ENCODE measurements around the gene PTPN13. TPM values are rescaled to one million over a fixed set of nuclear protein-coding genes. Genes with fewer than 3 reads are reported as not detected.

The PTPN13 gene
- total and polyA plus RNA-seq, 2 donors from 2014 or later, result 10.2 to 62.3 TPM

- Histone ChIP-seq H3K4me3 (ENCODE audit: low read length in 3 of 3) (no peak overlapping the region), H3K4me1 (ENCODE audit: control insufficient read depth in 2 of 3, insufficient read depth in 2 of 3, low read depth in 1 of 3, low read length in 3 of 3) (no peaks in the 10 kb centered on the region), H3K36me3 (ENCODE audit: control insufficient read depth in 2 of 3, insufficient read depth in 3 of 3, low read length in 3 of 3) (no peaks in the 10 kb centered on the region), H3K27ac (ENCODE audit: low read depth in 2 of 2, low read length in 2 of 2) (no peak overlapping the region), H3K9me3 (ENCODE audit: control insufficient read depth in 2 of 3, insufficient read depth in 1 of 3, low read length in 3 of 3) (no peaks in the 10 kb centered on the region), H3K9ac (ENCODE audit: low read length in 3 of 3) (no peak overlapping the region), H3K27me3 (ENCODE audit: control insufficient read depth, insufficient read depth, low read length) (no peaks in the 10 kb centered on the region)
- FAIRE-seq (no peak), DNase-seq (no peak)
- no peak for TF ChIP-seq CTCF (IDR thresholded peaks at IDR 0.05; ENCODE audit: borderline replicate concordance, extremely low read depth, insufficient read depth)
- intact Hi-C loops (cut with DNase I), result no loop called here
These were observed 259.1 kb downstream of the PTPN13 start for GRCh38 chr4:86853209-86853608.

- Histone ChIP-seq H3K4me3 (ENCODE audit: low read length in 3 of 3) (no peak overlapping the region), H3K9me3 (ENCODE audit: control insufficient read depth in 2 of 3, insufficient read depth in 1 of 3, low read length in 3 of 3) (no peaks in the 10 kb centered on the region), H3K27ac (ENCODE audit: low read depth in 2 of 2, low read length in 2 of 2) (no peak overlapping the region), H3K36me3 (ENCODE audit: control insufficient read depth in 2 of 3, insufficient read depth in 3 of 3, low read length in 3 of 3) (no peaks in the 10 kb centered on the region), H3K27me3 (ENCODE audit: control insufficient read depth, insufficient read depth, low read length) (no peaks in the 10 kb centered on the region), H3K4me1 (ENCODE audit: control insufficient read depth in 2 of 3, insufficient read depth in 2 of 3, low read depth in 1 of 3, low read length in 3 of 3) (no peaks in the 10 kb centered on the region), H3K9ac (ENCODE audit: low read length in 3 of 3) (no peak overlapping the region)
- no peak for TF ChIP-seq CTCF (IDR thresholded peaks at IDR 0.05; ENCODE audit: borderline replicate concordance, extremely low read depth, insufficient read depth)
- intact Hi-C loops (cut with DNase I), result no loop called here
- DNase-seq (no peak), FAIRE-seq (no peak)
These were observed 261.5 kb downstream of the PTPN13 start for GRCh38 chr4:86855572-86855971.

- Histone ChIP-seq H3K9me3 (ENCODE audit: control insufficient read depth in 2 of 3, insufficient read depth in 1 of 3, low read length in 3 of 3) (no peaks in the 10 kb centered on the region), H3K27me3 (ENCODE audit: control insufficient read depth, insufficient read depth, low read length) (no peaks in the 10 kb centered on the region), H3K4me1 (ENCODE audit: control insufficient read depth in 2 of 3, insufficient read depth in 2 of 3, low read depth in 1 of 3, low read length in 3 of 3) (no peaks in the 10 kb centered on the region), H3K27ac (ENCODE audit: low read depth in 2 of 2, low read length in 2 of 2) (no peak overlapping the region), H3K9ac (ENCODE audit: low read length in 3 of 3) (no peak overlapping the region), H3K36me3 (ENCODE audit: control insufficient read depth in 2 of 3, insufficient read depth in 3 of 3, low read length in 3 of 3) (no peaks in the 10 kb centered on the region), H3K4me3 (ENCODE audit: low read length in 3 of 3) (no peak overlapping the region)
- intact Hi-C loops (cut with DNase I), result no loop called here
- DNase-seq (no peak), FAIRE-seq (no peak)
- TF ChIP-seq CTCF (IDR thresholded peaks at IDR 0.05; ENCODE audit: borderline replicate concordance, extremely low read depth, insufficient read depth), result no peak
These were observed 262.8 kb downstream of the PTPN13 start for GRCh38 chr4:86856896-86857295.

- H3K36me3 ChIP-seq (ENCODE audit: control insufficient read depth in 2 of 3, insufficient read depth in 3 of 3, low read length in 3 of 3), result no peaks in the 10 kb centered on the region
- no peaks in the 10 kb centered on the region for H3K27me3 ChIP-seq (ENCODE audit: control insufficient read depth, insufficient read depth, low read length)
- no peak overlapping the region for H3K9ac ChIP-seq (ENCODE audit: low read length in 3 of 3)
- no peak overlapping the region for H3K4me3 ChIP-seq (ENCODE audit: low read length in 3 of 3)
- intact Hi-C loops (cut with DNase I), result no loop called here
- H3K9me3 ChIP-seq (ENCODE audit: control insufficient read depth in 2 of 3, insufficient read depth in 1 of 3, low read length in 3 of 3), result no peaks in the 10 kb centered on the region
- H3K4me1 ChIP-seq (ENCODE audit: control insufficient read depth in 2 of 3, insufficient read depth in 2 of 3, low read depth in 1 of 3, low read length in 3 of 3), result no peaks in the 10 kb centered on the region
- no peak for TF ChIP-seq CTCF (IDR thresholded peaks at IDR 0.05; ENCODE audit: borderline replicate concordance, extremely low read depth, insufficient read depth)
- DNase-seq (no peak), FAIRE-seq (no peak)
- no peak overlapping the region for H3K27ac ChIP-seq (ENCODE audit: low read depth in 2 of 2, low read length in 2 of 2)
These were observed 263.4 kb downstream of the PTPN13 start for GRCh38 chr4:86857341-86858052.

Measured in kidney (tissue), 14 donors.